ENCODE results near the gene MCF2. TPM values are rescaled to one million over a fixed set of nuclear protein-coding genes. Genes with fewer than 3 reads are reported as not detected.

The MCF2 gene
- total and polyA plus RNA-seq, 10 donors: 0.51 to 3.7 (median 1.0) TPM

GRCh38 chrX:139532834-139533233, 175.1 kb downstream of the MCF2 start:
- H3K27me3 ChIP-seq (replicated peaks in 1 of 7): no peaks in the 10 kb centered on the region
- H3K4me3 ChIP-seq: no peak overlapping the region
- H3K27ac ChIP-seq: no peak overlapping the region
- intact Hi-C loops (cut with DNase I; ENCODE audit: low total_unique reads): no loop called here
- TF ChIP-seq POLR2AphosphoS5 (IDR thresholded peaks at IDR 0.05) (no peak), CTCF (IDR thresholded peaks at IDR 0.05 in 8 of 11, conservative IDR thresholded peaks at IDR 0.05 in 3 of 11) (no peak), POLR2A (IDR thresholded peaks at IDR 0.05) (no peak)
- DNase-seq: no peak
- H3K4me1 ChIP-seq: no peaks in the 10 kb centered on the region
- no peaks in the 10 kb centered on the region for H3K36me3 ChIP-seq
- no peaks in the 10 kb centered on the region for H3K9me3 ChIP-seq
- 77 to 98% (median 88%) methylated on average over 4 of the region's 4 CpGs for WGBS, 5 donors

Small RNA genes within 50 kb of the gene (small RNA-seq; reads per million reads assigned to genes)
- 0 reads per million in 4 donors for gene RF01210

Other genes starting within 250 kb of the MCF2 start
- gene F9, start 177.4 kb downstream of the MCF2 start, total RNA-seq: not detected
- gene F9, start 177.4 kb downstream of the MCF2 start, polyA plus RNA-seq: not detected
- 10 to 100 TPM; 21.2 to 52.2 (median 32.5) TPM for gene ATP11C, start 224.9 kb upstream of the MCF2 start, total RNA-seq
- gene ATP11C, start 224.9 kb upstream of the MCF2 start, polyA plus RNA-seq: 1 to 10 TPM; 6.0 to 8.3 (median 8.2) TPM